Thoracic aorta (tissue), 2 donors: Measurements from ENCODE around the gene CUBN. TPM values are rescaled to one million over a fixed set of nuclear protein-coding genes. Genes with fewer than 3 reads are reported as not detected.

Source experiments
- ATAC-seq: fragments of 150-250 bp; one replicate; pipeline ENCODE4 v1.8.0; 2017; ENCODE audit warnings: low read depth; ENCODE audit not compliant: insufficient number of reproducible peaks, low FRiP score
- DNase-seq: peaks from one replicate; pipeline ENCODE4 v3.0.0-alpha.2; 2020; ENCODE audit warnings: low spot score
- H3K27ac ChIP-seq, 2 donors: fragments of 200-600 bp; sonication (generic); 1 replicate in 1 of 2; 2 replicates in 1 of 2; pipeline ENCODE4 v1.5.1; 2016; ENCODE audit warnings: mild to moderate bottlenecking in 2 of 2, moderate library complexity in 2 of 2
- H3K27me3 ChIP-seq: fragments of 200-600 bp; sonication (generic); replicated peaks from 2 replicates; pipeline ENCODE4 v1.6.0; 2016; ENCODE audit warnings: mild to moderate bottlenecking; ENCODE audit not compliant: insufficient read depth
- H3K36me3 ChIP-seq: fragments of 200-600 bp; sonication (generic); one replicate; pipeline ENCODE4 v1.5.1; 2016
- H3K4me1 ChIP-seq, 2 donors: fragments of 200-600 bp; sonication (generic); 1 replicate in 1 of 2; 2 replicates in 1 of 2; pipeline versions ENCODE4 v1.5.1 to v1.6.0; 2016; ENCODE audit warnings: low read depth in 2 of 2, mild to moderate bottlenecking in 1 of 2; ENCODE audit not compliant: control insufficient read depth in 1 of 2
- H3K4me3 ChIP-seq: fragments of 200-600 bp; sonication (generic); 2 replicates; pipeline ENCODE4 v1.5.1; 2016; ENCODE audit warnings: mild to moderate bottlenecking
- H3K9me3 ChIP-seq: fragments of 200-600 bp; sonication (generic); 2 replicates; pipeline ENCODE4 v1.5.1; 2016
- total RNA-seq, 2 donors: library from RNA; depleted of rRNA; stranded (reverse); fragments of >200 nt; gene quantifications; one replicate each; pipeline versions ENCODE4 v1.1.0 to v1.2.3, GENCODE V29; 2016
- TF ChIP-seq, protein P1 (sequence below): fragments of 200-600 bp; sonication (generic); IDR thresholded peaks from one replicate; pipeline ENCODE4 v1.5.1; 2019; ENCODE audit warnings: antibody characterized with exemption

CUBN gene
- total RNA-seq, 2 donors from 2014 or later, result 4.1 to 4.6 TPM

GRCh38 chr10:17067376-17068264 lies 62.0 kb downstream of the CUBN start:
- H3K4me1 ChIP-seq, result peaks cover 12 to 38% of the 10 kb centered on the region in 2 donors
- DNase-seq (no peak), ATAC-seq (no peak)
- TF ChIP-seq, protein P1, sequence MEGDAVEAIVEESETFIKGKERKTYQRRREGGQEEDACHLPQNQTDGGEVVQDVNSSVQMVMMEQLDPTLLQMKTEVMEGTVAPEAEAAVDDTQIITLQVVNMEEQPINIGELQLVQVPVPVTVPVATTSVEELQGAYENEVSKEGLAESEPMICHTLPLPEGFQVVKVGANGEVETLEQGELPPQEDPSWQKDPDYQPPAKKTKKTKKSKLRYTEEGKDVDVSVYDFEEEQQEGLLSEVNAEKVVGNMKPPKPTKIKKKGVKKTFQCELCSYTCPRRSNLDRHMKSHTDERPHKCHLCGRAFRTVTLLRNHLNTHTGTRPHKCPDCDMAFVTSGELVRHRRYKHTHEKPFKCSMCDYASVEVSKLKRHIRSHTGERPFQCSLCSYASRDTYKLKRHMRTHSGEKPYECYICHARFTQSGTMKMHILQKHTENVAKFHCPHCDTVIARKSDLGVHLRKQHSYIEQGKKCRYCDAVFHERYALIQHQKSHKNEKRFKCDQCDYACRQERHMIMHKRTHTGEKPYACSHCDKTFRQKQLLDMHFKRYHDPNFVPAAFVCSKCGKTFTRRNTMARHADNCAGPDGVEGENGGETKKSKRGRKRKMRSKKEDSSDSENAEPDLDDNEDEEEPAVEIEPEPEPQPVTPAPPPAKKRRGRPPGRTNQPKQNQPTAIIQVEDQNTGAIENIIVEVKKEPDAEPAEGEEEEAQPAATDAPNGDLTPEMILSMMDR, result no peak
- no peaks in the 10 kb centered on the region for H3K27me3 ChIP-seq
- peak overlapping the region; percentile 26 for H3K4me3 ChIP-seq
- H3K9me3 ChIP-seq, result no peaks in the 10 kb centered on the region
- no peak overlapping the region for H3K27ac ChIP-seq
- no peaks in the 10 kb centered on the region for H3K36me3 ChIP-seq

- TF ChIP-seq, protein P1, result no peak
- no peaks in the 10 kb centered on the region for H3K9me3 ChIP-seq
- H3K27me3 ChIP-seq, result no peaks in the 10 kb centered on the region
- H3K4me3 ChIP-seq, result peak overlapping the region; percentile 26
- H3K36me3 ChIP-seq, result no peaks in the 10 kb centered on the region
- H3K4me1 ChIP-seq, result peaks cover 17 to 41% of the 10 kb centered on the region in 2 donors
- ATAC-seq, result no peak
- no peak for DNase-seq
- no peak overlapping the region for H3K27ac ChIP-seq
Observed at GRCh38 chr10:17066807-17067206, 62.8 kb downstream of the CUBN start.

GRCh38 chr10:17066000-17066399 lies 63.6 kb downstream of the CUBN start:
- Histone ChIP-seq H3K27ac (no peak overlapping the region), H3K9me3 (no peaks in the 10 kb centered on the region), H3K36me3 (no peaks in the 10 kb centered on the region), H3K27me3 (no peaks in the 10 kb centered on the region), H3K4me1 (peaks cover 20 to 43% of the 10 kb centered on the region in 2 donors), H3K4me3 (peak overlapping the region; percentile 26)
- no peak for DNase-seq
- no peak for ATAC-seq
- TF ChIP-seq, protein P1, result no peak

GRCh38 chr10:17065273-17065672 lies 64.3 kb downstream of the CUBN start:
- no peak for DNase-seq

GRCh38 chr10:17064435-17064834 lies 65.2 kb downstream of the CUBN start:
- DNase-seq, result no peak
- Histone ChIP-seq H3K27ac (peak overlapping the region; percentile 90 to 94), H3K36me3 (no peaks in the 10 kb centered on the region), H3K4me3 (no peak overlapping the region), H3K27me3 (no peaks in the 10 kb centered on the region), H3K9me3 (no peaks in the 10 kb centered on the region), H3K4me1 (peaks cover 20 to 44% of the 10 kb centered on the region in 2 donors)
- no peak for ATAC-seq
- TF ChIP-seq, protein P1, result no peak

More at GRCh38 chr10:17065273-17065672, 64.3 kb downstream of the CUBN start:
- Histone ChIP-seq H3K4me3 (no peak overlapping the region), H3K9me3 (no peaks in the 10 kb centered on the region), H3K4me1 (peaks cover 20 to 43% of the 10 kb centered on the region in 2 donors), H3K27me3 (no peaks in the 10 kb centered on the region), H3K36me3 (no peaks in the 10 kb centered on the region), H3K27ac (no peak overlapping the region)
- no peak for ATAC-seq
- TF ChIP-seq, protein P1, result no peak
